Measurements from ENCODE around the gene DYNC2H1.

Gene DYNC2H1

DNA sequence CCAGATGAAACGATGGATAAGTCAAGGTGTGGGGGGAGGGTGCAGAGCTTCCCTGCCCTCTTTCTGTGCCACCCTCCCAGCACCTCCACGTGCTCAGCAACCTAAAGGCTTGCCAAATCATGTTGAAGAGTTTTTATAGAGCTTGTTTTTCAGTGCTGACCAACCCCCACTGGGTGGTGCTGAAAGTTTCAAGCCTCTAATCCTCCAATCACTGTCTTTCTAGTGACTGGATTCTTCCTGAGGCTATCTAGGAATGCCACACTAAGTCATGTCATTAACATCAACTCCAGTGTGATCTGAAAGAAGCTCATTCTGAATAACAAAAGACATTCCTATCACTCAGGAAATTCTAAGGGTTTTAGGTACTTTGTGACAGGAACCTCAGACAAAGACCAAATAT lies 382.6 kb downstream of the DYNC2H1 start:
- no peak overlapping the region for H3K4me2 ChIP-seq (ENCODE audit: low read length)
- H3K4me3 ChIP-seq (ENCODE audit: low read depth, low read length) = no peak overlapping the region
- no peaks in the 10 kb centered on the region for H3K79me2 ChIP-seq
- no peaks in the 10 kb centered on the region for H3K36me3 ChIP-seq (ENCODE audit: control insufficient read depth, insufficient read depth, low read length)
- TF ChIP-seq, protein P1, sequence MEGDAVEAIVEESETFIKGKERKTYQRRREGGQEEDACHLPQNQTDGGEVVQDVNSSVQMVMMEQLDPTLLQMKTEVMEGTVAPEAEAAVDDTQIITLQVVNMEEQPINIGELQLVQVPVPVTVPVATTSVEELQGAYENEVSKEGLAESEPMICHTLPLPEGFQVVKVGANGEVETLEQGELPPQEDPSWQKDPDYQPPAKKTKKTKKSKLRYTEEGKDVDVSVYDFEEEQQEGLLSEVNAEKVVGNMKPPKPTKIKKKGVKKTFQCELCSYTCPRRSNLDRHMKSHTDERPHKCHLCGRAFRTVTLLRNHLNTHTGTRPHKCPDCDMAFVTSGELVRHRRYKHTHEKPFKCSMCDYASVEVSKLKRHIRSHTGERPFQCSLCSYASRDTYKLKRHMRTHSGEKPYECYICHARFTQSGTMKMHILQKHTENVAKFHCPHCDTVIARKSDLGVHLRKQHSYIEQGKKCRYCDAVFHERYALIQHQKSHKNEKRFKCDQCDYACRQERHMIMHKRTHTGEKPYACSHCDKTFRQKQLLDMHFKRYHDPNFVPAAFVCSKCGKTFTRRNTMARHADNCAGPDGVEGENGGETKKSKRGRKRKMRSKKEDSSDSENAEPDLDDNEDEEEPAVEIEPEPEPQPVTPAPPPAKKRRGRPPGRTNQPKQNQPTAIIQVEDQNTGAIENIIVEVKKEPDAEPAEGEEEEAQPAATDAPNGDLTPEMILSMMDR (IDR thresholded peaks at IDR 0.05) = no peak
- H3K9ac ChIP-seq = no peak overlapping the region
- no peaks in the 10 kb centered on the region for H3K9me3 ChIP-seq (ENCODE audit: control insufficient read depth, low read length)
- H3K27me3 ChIP-seq (ENCODE audit: control insufficient read depth, insufficient read depth, low read length) = no peaks in the 10 kb centered on the region
- H3K4me1 ChIP-seq = no peaks in the 10 kb centered on the region
- H2AFZ ChIP-seq = no peak overlapping the region
- H3K27ac ChIP-seq = no peak overlapping the region

DNA sequence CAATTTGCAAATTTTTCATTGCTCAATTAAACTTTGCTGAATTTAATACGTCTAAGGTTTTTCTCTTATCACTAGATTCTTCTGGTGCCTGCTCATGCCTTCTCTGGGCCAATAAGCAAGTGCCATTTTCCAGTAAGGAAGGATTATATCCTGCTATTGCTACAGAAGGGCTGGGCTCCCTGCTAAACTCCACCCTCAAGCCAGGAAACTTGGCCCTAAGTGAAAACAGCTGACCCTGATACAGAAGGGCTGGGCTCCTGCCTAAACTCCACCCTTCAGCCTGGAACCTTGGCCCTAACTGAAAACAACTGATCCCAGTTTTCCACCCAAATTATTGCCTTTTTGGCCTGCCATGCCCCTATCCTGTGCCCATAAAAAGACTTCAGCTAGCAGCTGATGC lies 385.3 kb downstream of the DYNC2H1 start:
- Histone ChIP-seq H3K27me3 (ENCODE audit: control insufficient read depth, insufficient read depth, low read length) (no peaks in the 10 kb centered on the region), H3K9ac (no peak overlapping the region), H3K79me2 (no peaks in the 10 kb centered on the region), H3K9me3 (ENCODE audit: control insufficient read depth, low read length) (no peaks in the 10 kb centered on the region), H3K4me2 (ENCODE audit: low read length) (no peak overlapping the region), H3K27ac (no peak overlapping the region), H3K36me3 (ENCODE audit: control insufficient read depth, insufficient read depth, low read length) (no peaks in the 10 kb centered on the region), H3K4me3 (ENCODE audit: low read depth, low read length) (no peak overlapping the region), H2AFZ (no peak overlapping the region), H3K4me1 (no peaks in the 10 kb centered on the region)
- TF ChIP-seq, protein P1 (IDR thresholded peaks at IDR 0.05) = no peak

DNA sequence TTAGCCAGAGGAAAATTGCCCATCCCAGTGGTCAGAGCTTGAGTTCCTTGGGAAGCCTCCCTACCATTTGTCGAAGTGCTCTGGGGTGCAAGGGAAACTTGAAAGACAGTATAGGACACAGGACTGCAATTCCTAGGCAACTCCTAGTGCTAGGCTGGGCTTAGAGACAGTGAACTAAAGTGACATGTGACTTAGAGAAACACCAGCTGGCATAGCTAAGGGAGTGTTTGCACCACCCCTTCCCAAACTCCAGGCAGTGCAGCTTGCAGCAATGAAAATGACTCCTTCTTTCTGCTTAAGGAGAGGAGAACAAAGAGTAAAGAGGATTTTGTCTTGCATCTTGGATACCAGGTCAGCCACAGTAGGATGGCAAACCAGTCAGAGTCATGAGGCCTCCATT lies 388.0 kb downstream of the DYNC2H1 start:
- H3K4me1 ChIP-seq = no peaks in the 10 kb centered on the region

DNA sequence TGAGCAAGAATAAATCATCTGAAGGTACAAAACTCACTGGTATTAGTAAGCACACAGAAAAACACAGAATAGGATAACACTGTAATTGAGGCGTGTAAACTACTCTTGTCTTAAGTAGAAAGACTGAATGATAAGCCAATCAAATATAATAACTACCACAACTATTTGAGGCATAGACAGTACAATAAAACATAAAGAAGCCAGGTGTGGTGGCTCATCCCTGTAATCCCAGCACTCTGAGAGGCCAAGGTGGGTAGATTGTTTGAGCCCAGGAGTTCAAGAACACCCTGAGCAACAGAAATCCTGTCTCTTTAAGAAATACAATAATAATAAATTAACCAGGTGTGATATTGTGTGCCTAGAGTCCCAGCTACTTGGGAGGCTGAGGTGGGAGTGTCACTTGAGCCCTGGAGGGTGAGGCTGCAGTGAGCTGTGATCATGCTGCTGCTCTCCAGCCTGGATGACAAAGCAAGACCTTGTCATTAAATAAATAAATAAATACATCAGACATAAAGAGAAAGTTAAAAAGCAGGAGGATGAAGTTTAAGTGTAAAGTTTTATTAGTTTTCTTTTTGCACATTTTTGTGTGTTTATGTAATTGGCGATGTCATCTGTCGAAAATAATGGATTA lies 390.6 kb downstream of the DYNC2H1 start:
- H3K27me3 ChIP-seq (ENCODE audit: control insufficient read depth, insufficient read depth, low read length) = no peaks in the 10 kb centered on the region

More for the DNA sequence above, 388.0 kb downstream of the DYNC2H1 start:
- no peak overlapping the region for H3K9ac ChIP-seq
- H3K27me3 ChIP-seq (ENCODE audit: control insufficient read depth, insufficient read depth, low read length) = no peaks in the 10 kb centered on the region
- no peak overlapping the region for H3K4me3 ChIP-seq (ENCODE audit: low read depth, low read length)
- H3K27ac ChIP-seq = no peak overlapping the region
- H3K36me3 ChIP-seq (ENCODE audit: control insufficient read depth, insufficient read depth, low read length) = no peaks in the 10 kb centered on the region
- no peak overlapping the region for H2AFZ ChIP-seq
- no peaks in the 10 kb centered on the region for H3K79me2 ChIP-seq
- H3K9me3 ChIP-seq (ENCODE audit: control insufficient read depth, low read length) = no peaks in the 10 kb centered on the region
- TF ChIP-seq, protein P1 (IDR thresholded peaks at IDR 0.05) = no peak
- H3K4me2 ChIP-seq (ENCODE audit: low read length) = no peak overlapping the region

More for the DNA sequence above, 390.6 kb downstream of the DYNC2H1 start:
- Histone ChIP-seq H3K4me3 (ENCODE audit: low read depth, low read length) (no peak overlapping the region), H3K27ac (no peak overlapping the region), H3K4me1 (no peaks in the 10 kb centered on the region), H3K79me2 (no peaks in the 10 kb centered on the region), H2AFZ (no peak overlapping the region), H3K9me3 (ENCODE audit: control insufficient read depth, low read length) (no peaks in the 10 kb centered on the region), H3K36me3 (ENCODE audit: control insufficient read depth, insufficient read depth, low read length) (no peaks in the 10 kb centered on the region), H3K9ac (no peak overlapping the region), H3K4me2 (ENCODE audit: low read length) (no peak overlapping the region)
- TF ChIP-seq, protein P1 (IDR thresholded peaks at IDR 0.05) = no peak

All from parathyroid adenoma (tissue), 2 donors.